PC-9 (cell line): ENCODE data around the gene STAB1. TPM values are rescaled to one million over a fixed set of nuclear protein-coding genes. Genes with fewer than 3 reads are reported as not detected.
A peak's percentile ranks its signal among the peaks of the same experiment; 100 is the strongest.

ENCODE experiments used
- BruUV-seq: library from RNA; stranded (reverse); fragments of 400-500 nt; replicated peaks from 2 replicates; lab custom pipeline; 2021; lab: Mats Ljungman, UMichigan
- CTCF ChIA-PET: fragments of 300-600 bp; sonication (Branson Sonifier 250); formaldehyde crosslinking; loops from one replicate; lab custom pipeline; 2022; ENCODE audit warnings: antibody characterized with exemption; lab: Charles Lee
- POLR2A ChIA-PET: fragments of 300-600 bp; sonication (Branson Sonifier 250); formaldehyde crosslinking; loops from one replicate; lab custom pipeline; 2022; ENCODE audit warnings: antibody characterized with exemption; ENCODE audit not compliant: unreplicated experiment; lab: Charles Lee
- DNase-seq, 2 experiments: peaks; one replicate each; pipeline versions ENCODE4 v3.0.0 to v3.0.0-alpha.2; 2015 to 2022; ENCODE audit warnings: mixed read lengths in 1 of 2
- H2AFZ ChIP-seq: fragments of 200-600 bp; sonication (generic); 2 replicates; pipeline ENCODE4 v1.8.1; 2017; ENCODE audit warnings: antibody characterized with exemption
- H3F3A ChIP-seq: fragments of 200-600 bp; sonication (generic); 2 replicates; pipeline ENCODE4 v1.8.1; 2017; ENCODE audit warnings: antibody characterized with exemption, mild to moderate bottlenecking, low read depth; ENCODE audit not compliant: insufficient read depth
- H3K27ac ChIP-seq: fragments of 200-600 bp; sonication (generic); 2 replicates; pipeline ENCODE4 v1.6.1; 2016; ENCODE audit warnings: mixed run types
- H3K27me3 ChIP-seq: fragments of 200-600 bp; sonication (generic); 2 replicates; pipeline ENCODE4 v1.6.1; 2016; ENCODE audit warnings: low read depth, mixed run types; ENCODE audit not compliant: insufficient read depth
- H3K36me3 ChIP-seq: fragments of 200-600 bp; sonication (generic); 2 replicates; pipeline ENCODE4 v1.6.1; 2016; ENCODE audit warnings: low read depth, mixed run types
- H3K4me1 ChIP-seq: fragments of 200-600 bp; sonication (generic); replicated peaks from 2 replicates; pipeline ENCODE4 v1.6.1; 2016; ENCODE audit warnings: mixed run types; ENCODE audit not compliant: insufficient read depth
- H3K4me2 ChIP-seq: fragments of 200-600 bp; sonication (generic); 2 replicates; pipeline ENCODE4 v1.6.1; 2017; ENCODE audit warnings: mixed run types
- H3K4me3 ChIP-seq: fragments of 200-600 bp; sonication (generic); 2 replicates; pipeline ENCODE4 v1.6.1; 2016; ENCODE audit warnings: mixed run types
- H3K79me2 ChIP-seq: fragments of 200-600 bp; sonication (generic); 2 replicates; pipeline ENCODE4 v1.6.1; 2017; ENCODE audit warnings: low read depth, mixed run types
- H3K9me2 ChIP-seq: fragments of 200-600 bp; sonication (generic); 2 replicates; pipeline ENCODE4 v1.8.1; 2017; ENCODE audit warnings: mild to moderate bottlenecking; ENCODE audit not compliant: insufficient read depth
- H3K9me3 ChIP-seq: fragments of 200-600 bp; sonication (generic); 2 replicates; pipeline ENCODE4 v1.8.1; 2016; ENCODE audit warnings: low read depth; ENCODE audit not compliant: insufficient read depth
- H4K20me1 ChIP-seq: fragments of 200-600 bp; sonication (generic); 2 replicates; pipeline ENCODE4 v1.8.1; 2017; ENCODE audit not compliant: insufficient read depth
- CTCF ChIP-seq: fragments of 200-600 bp; sonication (generic); conservative IDR thresholded peaks from 2 replicates; pipeline ENCODE4 v1.6.1; 2017; ENCODE audit warnings: mixed run types, antibody characterized with exemption, mild to moderate bottlenecking, moderate library complexity
- EZH2 ChIP-seq: fragments of 200-600 bp; sonication (generic); IDR thresholded peaks from 2 replicates; pipeline ENCODE4 v1.8.0; 2017; ENCODE audit warnings: antibody characterized with exemption, low read depth
- intact Hi-C: fragments of 100-400 bp; cut with micrococcal nuclease; formaldehyde crosslinking; loops from one replicate; pipeline ENCODE4 v1.10.0; 2022; ENCODE audit not compliant: unreplicated experiment
- total RNA-seq: library from RNA; stranded (reverse); gene quantifications from 2 replicates; pipeline ENCODE4 v1.2.3, GENCODE V29; 2021

Gene STAB1
- total RNA-seq, 1 experiment from 2014 or later, result 0.04 TPM

GRCh38 chr3:52446631-52447511, 48.3 kb upstream of the STAB1 start:
- H3K9me2 ChIP-seq, result no peaks in the 10 kb centered on the region
- H3K4me1 ChIP-seq, result peaks cover 12% of the 10 kb centered on the region; the same call in 1 of the 2 replicates
- CTCF ChIA-PET, result interaction anchor here (0.6 to 3.8 kb wide), 3 partner anchors 19 to 232 kb away, joined by 3 to 21 read pairs (median 3); no protein-coding TSS in a partner anchor
- no peak overlapping the region for H2AFZ ChIP-seq
- H3K27ac ChIP-seq, result no peak overlapping the region
- TF ChIP-seq CTCF (peak; percentile 98), EZH2 (no peak)
- H4K20me1 ChIP-seq, result no peaks in the 10 kb centered on the region
- no peak overlapping the region for H3K4me2 ChIP-seq
- no peaks in the 10 kb centered on the region for H3K79me2 ChIP-seq
- peak; percentile 47 to 63 for DNase-seq
- peaks cover 5% of the 10 kb centered on the region; the same call in 1 of the 2 replicates for H3F3A ChIP-seq
- BruUV-seq, result no TSS peak
- H3K36me3 ChIP-seq, result no peaks in the 10 kb centered on the region
- intact Hi-C loops, result loop anchor here (1.0 kb wide), 1 partner anchor 19 kb away; no protein-coding TSS in a partner anchor
- H3K27me3 ChIP-seq, result no peaks in the 10 kb centered on the region
- no peak overlapping the region for H3K4me3 ChIP-seq
- H3K9me3 ChIP-seq, result no peaks in the 10 kb centered on the region
- POLR2A ChIA-PET, result no interaction called here

DNA sequence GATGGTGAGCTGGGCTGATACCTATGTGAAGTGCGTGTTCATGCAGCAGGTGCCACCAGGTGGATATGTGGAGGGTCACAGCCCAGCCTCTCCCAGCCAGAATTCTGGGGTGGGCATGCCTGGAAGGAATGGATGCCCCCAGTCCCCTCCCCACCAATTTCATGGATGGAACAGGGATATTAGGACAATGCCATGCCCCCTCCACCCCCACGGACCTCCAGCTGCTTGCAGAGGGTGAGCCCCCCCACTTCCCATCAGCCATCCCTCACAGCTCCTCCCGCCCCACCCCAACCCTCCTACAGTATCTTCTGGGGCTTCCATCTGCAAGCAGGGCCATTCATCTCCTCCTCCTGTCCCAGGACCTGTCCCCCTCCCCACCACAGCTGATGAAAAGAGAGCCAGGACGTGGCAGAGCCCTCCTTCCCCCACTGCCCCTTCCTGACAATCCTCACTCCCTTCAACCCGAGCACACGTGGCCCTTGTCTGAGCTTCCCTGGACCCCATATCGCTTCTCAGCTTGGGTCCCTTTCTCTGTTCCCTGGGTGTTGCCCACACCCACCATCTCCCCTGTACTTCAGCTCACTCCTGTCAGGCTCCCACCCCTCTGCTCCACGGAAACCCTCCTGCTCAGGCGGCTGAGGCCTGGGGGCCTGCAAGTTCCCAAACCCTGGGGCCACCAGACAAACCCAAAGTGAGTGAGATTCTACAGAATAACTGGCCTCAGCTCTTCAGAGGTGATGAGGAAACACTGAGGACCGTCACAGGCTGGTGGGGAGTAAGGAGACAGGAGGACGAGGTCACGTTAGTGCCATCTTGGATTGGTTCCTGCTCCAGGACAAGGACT, 47.4 kb upstream of the STAB1 start:
- Histone ChIP-seq H3K79me2 (no peaks in the 10 kb centered on the region), H2AFZ (no peak overlapping the region), H3K4me1 (peaks cover 13% of the 10 kb centered on the region; the same call in 1 of the 2 replicates), H3K4me2 (no peak overlapping the region), H3F3A (peaks cover 5% of the 10 kb centered on the region; the same call in 1 of the 2 replicates), H3K36me3 (no peaks in the 10 kb centered on the region), H3K9me2 (no peaks in the 10 kb centered on the region), H3K27ac (no peak overlapping the region), H4K20me1 (no peaks in the 10 kb centered on the region), H3K4me3 (no peak overlapping the region), H3K27me3 (no peaks in the 10 kb centered on the region), H3K9me3 (no peaks in the 10 kb centered on the region)
- DNase-seq, result no peak
- TF ChIP-seq EZH2 (no peak), CTCF (no peak)
- intact Hi-C loops, result loop anchor here (1.0 kb wide), 1 partner anchor 19 kb away; no protein-coding TSS in a partner anchor
- BruUV-seq, result no TSS peak
- ChIA-PET CTCF (interaction anchor here (1.2 to 3.8 kb wide), 3 partner anchors 20 to 115 kb away, joined by 3 to 21 read pairs (median 3); no protein-coding TSS in a partner anchor), POLR2A (interaction anchor here (0.8 kb wide), 1 partner anchor 72 kb away, joined by 9 read pairs; no protein-coding TSS in a partner anchor)
